ENCODE measurements around the gene PRDM16.

DNA sequence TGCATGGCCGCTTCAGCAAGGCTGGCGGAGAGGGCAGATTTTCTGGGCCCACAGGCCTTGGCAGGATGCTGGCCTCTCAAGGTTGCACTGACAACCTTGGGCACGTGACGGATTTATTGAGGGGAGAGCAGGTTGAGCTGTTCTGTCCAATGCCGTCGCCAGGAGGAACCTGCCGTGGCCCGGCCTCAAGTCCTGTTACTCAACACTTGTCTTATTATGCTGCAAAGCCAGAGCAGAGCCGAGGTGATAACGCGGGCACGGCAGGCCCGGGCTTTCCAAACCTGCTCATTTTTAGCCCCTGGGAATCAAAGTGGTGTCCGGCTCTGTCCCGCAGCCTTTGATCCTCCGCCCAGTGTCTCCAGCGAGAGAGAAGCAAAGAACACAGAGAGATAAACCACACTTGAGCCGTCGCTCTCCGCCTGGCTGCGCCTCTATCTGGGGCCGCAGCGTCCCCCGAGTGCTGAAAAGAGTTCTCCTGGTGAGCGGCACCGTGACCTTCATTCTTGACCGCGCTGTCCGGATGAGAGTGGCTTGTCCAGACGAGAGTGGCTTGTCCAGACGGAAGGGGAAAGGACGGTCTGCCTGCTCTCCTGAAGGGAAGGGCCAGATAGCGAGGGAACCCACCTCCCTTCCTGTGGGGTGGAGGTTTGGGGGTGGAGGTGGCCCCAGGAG lies 223.2 kb downstream of the PRDM16 start:
- TF ChIP-seq, protein P1, sequence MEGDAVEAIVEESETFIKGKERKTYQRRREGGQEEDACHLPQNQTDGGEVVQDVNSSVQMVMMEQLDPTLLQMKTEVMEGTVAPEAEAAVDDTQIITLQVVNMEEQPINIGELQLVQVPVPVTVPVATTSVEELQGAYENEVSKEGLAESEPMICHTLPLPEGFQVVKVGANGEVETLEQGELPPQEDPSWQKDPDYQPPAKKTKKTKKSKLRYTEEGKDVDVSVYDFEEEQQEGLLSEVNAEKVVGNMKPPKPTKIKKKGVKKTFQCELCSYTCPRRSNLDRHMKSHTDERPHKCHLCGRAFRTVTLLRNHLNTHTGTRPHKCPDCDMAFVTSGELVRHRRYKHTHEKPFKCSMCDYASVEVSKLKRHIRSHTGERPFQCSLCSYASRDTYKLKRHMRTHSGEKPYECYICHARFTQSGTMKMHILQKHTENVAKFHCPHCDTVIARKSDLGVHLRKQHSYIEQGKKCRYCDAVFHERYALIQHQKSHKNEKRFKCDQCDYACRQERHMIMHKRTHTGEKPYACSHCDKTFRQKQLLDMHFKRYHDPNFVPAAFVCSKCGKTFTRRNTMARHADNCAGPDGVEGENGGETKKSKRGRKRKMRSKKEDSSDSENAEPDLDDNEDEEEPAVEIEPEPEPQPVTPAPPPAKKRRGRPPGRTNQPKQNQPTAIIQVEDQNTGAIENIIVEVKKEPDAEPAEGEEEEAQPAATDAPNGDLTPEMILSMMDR (conservative IDR thresholded peaks at IDR 0.05; ENCODE audit: low read depth, low read length), result no peak
- no peak for TF ChIP-seq CHD1 (IDR thresholded peaks at IDR 0.05; ENCODE audit: low read depth, low read length)
- TF ChIP-seq POLR2A (IDR thresholded peaks at IDR 0.05; ENCODE audit: low read depth, low read length), result no peak
- TF ChIP-seq FOS (IDR thresholded peaks at IDR 0.05; ENCODE audit: low read depth, low read length), result no peak
- no peak for TF ChIP-seq BHLHE40 (IDR thresholded peaks at IDR 0.05; ENCODE audit: low read depth, low read length)
- TF ChIP-seq RAD21 (IDR thresholded peaks at IDR 0.05; ENCODE audit: low read length), result no peak
- TF ChIP-seq, protein P2, sequence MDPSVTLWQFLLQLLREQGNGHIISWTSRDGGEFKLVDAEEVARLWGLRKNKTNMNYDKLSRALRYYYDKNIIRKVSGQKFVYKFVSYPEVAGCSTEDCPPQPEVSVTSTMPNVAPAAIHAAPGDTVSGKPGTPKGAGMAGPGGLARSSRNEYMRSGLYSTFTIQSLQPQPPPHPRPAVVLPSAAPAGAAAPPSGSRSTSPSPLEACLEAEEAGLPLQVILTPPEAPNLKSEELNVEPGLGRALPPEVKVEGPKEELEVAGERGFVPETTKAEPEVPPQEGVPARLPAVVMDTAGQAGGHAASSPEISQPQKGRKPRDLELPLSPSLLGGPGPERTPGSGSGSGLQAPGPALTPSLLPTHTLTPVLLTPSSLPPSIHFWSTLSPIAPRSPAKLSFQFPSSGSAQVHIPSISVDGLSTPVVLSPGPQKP (IDR thresholded peaks at IDR 0.05; ENCODE audit: borderline replicate concordance, low read depth, low read length), result no peak
